NCI-H82 treated with DMSO at 0.1 percent for 48 hours (cell line): ENCODE results near the gene NCAPG2.
"Not testable (repeated sequence)": the region's sequence is repeated elsewhere in the genome, so short reads cannot be mapped to it uniquely, and the experiment has no call there.

Source experiments
- DNase-seq: peaks from one replicate; lab custom pipeline; 2025; ENCODE audit not compliant: unreplicated experiment; lab: John Stamatoyannopoulos, UW

Gene NCAPG2

DNA sequence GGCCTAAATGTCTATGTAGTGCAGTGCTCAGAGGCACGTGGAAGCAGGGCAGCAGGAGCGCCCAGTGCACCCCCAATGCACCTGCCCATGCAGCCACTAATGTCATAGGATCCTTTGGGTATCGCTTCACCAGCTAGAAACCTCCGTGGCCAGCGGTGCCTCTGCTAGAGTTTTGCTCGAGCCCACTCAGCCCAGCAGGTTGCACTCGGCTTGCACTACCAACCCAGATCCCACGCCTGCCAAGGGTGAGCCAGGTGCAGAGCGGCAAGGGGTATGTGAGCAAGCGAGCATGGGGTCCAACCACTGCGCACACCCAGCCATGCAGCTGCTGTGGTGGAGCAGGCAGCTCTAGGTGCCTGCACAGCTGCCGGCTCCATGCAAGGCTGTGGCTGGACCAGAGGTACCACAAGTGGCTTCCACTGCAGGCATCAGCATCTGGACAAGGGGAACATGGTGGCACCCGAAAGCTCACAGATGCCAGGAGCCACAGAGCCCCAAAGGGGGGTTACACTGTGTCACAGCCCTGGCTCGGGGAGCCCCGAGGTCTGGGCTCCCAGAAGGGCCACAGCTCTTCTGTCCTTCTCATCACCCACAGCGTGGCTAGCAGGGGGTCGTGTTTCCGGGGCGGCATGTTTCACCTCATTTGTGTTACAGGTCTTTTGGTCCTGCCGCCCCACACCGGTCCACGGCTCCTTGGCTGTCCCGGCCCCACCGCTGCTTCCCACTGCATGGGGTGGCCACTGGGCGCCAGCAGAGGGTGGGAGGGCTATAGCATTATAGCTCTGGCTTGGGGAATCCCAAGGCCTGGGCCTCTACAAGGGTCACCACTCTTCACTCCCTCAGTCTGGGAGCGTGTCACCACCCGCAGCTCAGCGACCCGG is 2.3 kb upstream of the NCAPG2 start:
- DNase-seq: no peak

DNA sequence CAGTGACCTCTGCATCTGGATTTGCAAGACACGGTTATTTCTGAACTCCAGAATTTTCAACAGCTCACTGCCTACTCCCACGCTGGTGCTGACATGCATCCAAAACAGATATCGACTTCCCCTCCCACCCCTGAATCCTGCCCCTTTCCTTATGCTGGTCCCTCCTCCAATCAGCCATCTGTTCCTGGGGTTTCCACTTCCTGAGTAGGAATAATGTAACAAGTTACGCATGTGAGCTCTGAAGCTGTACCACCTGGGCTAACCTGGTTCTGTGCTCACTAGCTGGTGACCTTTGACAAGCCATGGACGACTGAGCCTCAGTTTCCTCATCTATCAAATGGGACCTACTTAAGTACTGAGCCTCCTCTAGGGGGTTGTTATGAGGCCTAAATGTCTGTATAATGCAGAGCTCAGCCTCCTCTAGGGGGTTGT is 1.7 kb upstream of the NCAPG2 start:
- no peak for DNase-seq

DNA sequence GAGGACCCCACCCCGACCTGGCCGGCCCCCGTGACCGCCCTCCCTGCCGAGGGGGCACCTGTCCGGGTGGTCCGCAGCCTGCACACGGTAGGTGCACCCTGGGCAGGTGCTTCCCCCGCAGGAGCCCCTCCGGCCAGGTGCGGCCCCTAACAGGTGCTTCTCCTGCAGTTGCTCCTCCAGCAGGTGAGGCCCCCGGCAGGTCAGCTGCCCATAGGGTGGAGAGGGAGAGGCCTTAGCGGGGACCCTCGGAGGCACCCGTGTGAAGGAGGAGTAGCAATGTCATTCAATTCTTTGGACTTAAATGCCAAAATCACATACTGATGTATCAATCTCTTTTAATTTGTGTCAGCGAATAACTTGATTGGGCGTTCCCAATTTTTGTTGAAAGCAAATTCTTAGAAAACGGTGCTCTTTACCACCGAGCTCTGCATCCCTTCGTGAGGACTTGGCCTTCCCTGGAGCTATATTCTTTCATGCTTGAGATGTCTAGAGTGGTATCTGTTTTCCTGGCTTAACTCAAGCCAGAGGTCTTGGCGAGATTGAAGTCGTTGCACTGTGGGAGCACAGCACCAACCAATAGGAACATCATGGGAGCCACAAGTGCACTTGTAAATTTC is 738 bp upstream of the NCAPG2 start:
- no peak for DNase-seq

DNA sequence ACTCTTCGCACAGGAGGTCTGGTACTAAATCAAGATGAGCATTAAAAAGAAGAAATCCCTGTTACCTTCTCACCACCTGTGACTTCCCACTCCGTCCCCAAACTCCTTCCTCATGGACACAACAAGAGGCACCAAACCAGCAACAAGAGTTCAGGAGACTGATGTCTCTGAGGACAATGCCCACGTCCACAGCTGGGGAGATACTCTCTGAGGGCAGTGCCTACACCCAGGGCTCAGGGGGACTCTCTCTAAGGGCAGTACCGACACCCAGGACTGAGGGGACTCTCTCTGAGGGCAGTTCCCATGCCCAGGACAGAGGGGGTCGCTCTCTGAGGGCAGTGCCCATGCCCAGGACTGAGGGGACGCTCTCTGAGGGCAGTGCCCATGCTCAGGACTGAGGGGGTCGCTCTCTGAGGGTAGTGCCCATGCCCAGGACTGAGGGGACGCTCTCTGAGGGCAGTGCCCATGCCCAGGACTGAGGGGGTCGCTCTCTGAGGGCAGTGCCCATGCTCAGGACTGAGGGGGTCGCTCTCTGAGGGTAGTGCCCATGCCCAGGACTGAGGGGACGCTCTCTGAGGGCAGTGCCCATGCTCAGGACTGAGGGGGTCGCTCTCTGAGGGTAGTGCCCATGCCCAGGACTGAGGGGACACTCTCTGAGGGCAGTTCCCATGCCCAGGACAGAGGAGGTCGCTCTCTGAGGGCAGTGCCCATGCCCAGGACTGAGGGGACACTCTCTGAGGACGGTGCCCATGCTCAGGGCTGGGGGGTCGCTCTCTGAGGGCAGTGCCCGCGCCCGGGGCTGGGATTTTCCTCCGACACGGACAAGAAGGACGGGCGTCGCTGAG is 703 bp downstream of the NCAPG2 start:
- not testable (repeated sequence) for DNase-seq

DNA sequence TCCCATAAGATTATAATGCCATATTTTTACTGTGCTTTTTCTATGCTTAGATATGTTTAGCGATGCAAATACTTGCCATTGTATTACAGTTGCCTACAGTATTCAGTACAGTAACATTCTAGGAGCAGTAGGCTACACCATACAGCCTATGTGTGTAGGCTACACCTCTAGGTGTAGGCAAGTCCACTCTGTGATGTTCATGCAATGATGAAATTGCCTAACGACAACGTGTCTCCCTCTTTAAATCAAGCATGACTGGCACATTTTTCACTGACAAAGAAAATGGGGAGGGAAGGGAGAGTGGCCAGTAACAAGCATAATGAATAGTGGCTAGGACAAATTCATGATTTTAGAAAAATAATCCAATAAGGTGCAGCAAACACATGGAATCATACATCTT is 1.7 kb downstream of the NCAPG2 start:
- no peak for DNase-seq

DNA sequence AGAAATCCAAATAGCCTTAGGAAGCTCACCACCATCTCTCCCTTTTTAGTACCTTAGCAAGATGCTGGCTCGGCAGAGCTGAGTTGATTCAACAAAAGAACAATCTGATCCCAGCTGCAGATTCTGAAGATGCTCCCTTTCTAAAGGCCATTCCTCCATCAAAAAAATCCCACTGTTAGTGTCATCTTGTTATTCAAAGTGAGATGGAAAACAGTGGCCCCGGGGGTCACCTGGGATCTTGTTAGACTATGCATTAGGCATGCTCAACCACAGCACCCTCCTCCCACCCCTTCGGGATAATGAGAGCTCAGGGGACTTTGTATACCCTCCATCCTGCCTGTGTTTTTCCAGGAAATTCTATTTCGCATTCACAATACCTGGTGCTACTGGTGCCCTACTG is 2.4 kb downstream of the NCAPG2 start:
- DNase-seq: no peak

DNA sequence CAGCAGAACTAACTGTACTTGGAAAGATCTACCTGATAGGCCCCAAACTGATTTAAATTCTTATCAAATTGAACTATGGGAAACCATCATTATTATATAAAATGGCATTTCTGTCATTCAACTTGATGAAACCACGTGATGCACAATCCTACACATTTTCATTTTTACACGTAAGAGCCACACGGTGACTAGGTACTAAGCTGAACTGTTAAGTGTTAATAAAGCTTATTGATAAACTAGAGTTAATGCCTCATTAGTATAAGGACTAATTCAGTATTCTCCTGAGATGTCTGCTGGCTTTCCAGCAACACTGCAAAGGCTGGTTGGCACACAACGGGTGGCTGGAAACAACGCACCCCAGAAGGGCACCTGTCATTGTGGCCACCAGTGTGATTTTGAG is 4.6 kb downstream of the NCAPG2 start:
- DNase-seq: no peak

DNA sequence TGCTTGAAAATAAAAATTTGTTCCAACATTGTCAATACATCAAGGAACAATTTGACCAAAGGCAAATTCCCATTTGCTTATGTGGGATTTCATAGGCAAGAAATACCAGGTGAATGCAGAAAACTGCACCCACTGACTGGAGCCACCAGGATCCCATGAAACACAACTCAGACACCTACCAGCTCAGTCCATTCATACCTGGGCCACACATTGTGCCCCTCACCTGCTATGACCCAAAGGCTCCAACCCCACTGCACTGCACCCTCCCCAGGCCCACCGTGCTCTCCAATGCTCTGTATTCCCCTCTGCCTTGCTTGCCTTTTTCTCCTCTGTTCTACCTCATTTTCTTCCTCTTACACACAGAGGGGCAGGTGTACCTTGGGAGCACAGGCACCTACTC is 5.3 kb downstream of the NCAPG2 start:
- no peak for DNase-seq

DNA sequence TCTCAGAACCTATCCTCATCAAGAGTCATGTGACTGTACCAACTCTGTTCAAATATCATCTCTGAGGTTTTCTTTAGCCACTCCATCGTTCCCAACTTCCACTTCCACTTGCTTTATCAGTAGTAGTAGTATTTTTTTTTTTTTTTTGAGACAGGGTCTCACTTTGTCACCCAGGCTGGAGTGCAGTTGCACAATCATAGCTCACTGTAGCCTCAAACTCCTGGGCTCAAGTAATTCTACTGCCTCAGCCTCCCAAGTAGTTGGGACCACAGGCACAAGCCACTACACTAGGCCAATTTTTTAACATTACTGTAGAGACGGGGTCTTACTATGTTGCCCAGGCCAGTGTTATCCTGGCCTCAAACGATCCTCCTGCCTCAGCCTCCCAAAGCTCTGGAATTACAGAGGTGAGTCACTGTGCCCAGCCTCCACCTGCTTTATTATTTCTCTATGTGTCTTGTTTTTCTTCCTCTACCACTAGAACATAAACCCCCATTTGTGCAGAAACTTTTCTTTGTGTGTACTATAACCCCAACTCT is 5.9 kb downstream of the NCAPG2 start:
- no peak for DNase-seq

DNA sequence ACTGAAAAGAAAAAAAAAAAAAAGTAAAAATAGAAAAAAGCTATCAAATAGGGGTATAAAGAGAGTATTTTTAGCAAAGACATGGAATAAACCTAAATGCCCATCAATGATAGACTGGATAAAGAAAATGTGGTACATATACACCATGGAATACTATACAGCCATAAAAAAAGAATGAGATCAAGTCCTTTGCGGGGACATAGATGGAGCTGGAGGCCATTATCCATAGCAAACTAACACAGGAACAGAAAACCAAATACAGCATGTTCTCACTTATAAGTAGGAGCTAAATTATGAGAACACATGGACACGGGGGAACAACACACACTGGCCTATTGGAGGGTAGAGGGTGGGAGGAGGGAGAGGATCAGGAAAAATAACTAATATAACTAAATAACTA is 7.0 kb downstream of the NCAPG2 start:
- DNase-seq: not testable (repeated sequence)

DNA sequence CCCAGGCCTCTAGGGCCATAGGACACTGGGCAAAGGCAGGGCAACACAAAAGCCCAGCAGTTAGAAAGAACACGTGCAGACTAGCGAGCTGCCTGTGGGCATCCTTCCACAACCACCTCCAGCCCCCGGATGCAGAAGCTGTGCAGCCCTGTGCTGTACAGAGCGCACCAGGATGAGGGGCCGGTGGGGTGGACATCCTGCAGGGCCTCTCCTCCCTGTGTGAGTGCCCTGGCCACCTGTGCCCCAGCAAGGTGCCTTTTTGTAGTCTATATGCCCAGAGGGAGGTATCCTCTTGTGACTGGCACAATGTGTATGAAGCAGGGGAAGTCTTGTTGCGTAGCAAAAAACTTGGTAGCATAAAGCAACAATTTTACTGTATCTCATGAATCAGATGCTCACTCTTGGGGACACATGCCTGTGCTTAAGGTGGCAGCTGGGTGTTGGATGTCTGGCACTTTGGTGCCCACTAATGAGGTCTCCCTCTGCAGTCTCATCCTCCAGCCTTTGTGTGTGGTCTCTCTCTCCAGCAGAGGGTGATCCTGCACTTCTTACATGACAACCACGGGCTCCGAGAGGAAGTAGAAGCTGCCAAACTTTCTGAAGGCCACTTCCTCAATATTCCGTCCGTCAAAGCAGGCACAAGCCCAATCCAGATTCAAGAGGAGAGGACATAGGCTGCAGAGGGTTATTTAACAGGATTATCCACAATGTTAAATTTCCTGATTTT is 8.7 kb downstream of the NCAPG2 start:
- no peak for DNase-seq

DNA sequence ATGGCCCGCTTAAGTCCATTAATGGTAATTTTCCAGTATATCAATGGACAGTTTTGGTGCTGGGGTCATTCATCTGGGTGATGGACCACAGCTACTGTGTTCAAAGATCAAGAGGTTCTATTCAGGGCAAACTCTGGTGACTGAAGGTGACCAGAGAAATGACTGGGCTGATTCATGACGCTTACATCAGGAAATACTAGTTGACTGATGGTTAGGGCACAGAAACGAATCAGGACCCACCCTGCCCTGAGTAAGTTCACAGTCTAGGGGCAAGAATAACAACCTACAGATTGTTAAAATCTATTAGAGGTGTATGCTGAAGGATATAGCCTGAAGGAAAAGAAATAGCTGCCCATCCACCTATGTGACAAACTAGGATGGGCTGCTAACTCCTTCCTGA is 9.5 kb downstream of the NCAPG2 start:
- DNase-seq: no peak

DNA sequence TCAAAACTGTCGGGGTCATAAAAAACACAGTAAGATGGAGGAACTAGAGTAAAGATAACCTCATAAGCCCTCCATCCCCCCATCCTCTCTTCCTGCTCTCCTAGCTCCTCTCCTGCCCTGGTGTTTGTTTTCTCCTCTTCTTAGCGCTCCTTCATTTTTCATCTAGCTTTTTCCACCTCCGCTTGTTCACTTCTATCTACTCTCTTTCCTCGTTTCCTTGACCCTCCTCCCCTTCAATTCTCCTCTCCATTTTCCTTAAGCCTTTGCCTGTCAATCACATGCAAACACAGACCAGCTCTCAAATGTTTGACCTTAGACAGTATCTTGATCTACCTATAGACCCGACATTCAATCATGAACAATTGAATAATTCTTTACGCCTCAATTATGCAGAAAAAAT is 10.0 kb downstream of the NCAPG2 start:
- no peak for DNase-seq

DNA sequence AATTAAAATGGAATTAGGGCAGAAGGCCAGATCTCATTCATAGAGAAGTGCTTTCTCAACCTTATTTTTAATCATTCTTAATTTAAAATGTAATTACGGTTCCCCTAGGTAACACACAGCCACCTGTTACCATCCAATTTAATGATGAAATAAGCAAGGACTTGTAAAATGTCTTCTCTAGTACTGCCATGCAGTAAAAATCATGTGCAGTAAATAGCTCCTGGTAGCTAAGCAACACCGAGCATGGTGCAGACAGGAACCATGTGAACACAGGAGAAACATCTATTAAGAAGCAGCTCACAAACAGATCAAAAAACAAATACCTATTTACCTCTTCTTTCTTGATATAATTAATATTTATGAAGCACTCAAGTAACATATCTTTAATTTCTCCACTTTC is 15.1 kb downstream of the NCAPG2 start:
- DNase-seq: no peak

DNA sequence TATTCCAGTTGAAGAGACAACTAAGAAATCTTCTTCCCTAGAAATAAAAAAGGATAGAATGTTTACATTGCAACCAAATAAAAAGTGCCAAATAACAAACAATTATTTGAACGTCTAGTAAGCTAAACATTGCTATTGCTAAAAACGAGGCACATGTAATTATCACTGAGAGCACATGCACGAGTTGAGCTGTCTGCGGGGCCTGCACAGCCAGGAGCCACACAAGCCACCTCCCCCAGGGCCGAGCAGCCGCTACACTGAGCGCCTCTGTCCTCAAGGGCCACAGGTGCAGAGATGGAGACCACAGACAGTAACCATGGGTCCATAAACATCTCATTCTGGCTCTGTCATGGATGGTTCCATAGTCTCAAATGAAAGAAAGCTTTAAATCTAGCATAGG is 17.2 kb downstream of the NCAPG2 start:
- no peak for DNase-seq

DNA sequence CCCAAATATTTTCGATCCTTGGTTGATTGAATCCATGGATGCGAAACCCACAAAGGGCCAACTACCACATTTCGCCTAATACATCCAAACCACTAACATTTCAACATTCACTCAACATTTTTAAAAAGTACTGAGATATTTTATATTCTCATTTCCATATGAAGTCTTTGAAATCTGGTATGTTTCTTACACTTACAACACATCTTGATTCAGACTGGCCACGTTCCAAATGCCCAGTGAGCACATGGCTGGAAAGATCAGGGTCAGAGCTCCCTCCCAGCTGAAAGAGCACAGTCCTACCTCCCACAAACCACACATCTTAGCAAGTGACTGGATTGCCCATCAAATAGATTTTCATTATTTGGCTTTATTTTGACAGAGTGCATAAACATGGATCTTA is 18.9 kb downstream of the NCAPG2 start:
- DNase-seq: no peak

DNA sequence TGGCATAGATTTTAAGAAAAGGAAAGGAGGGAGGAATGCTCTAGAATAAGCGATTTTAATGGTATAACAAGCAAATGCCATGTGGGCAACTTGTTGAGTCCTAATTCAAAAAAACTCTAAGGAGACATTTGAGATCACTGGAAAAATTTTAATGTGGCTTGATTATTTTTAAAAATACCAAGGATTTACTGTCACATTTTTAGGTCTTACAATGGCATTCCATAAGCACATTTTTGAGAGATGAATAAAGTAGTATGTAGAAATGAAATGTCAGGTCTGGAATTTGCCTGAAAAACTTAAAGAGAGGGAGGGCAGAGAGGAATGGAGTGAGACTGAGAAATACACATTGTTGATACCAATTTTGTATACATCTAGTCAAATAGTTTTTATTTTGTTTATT is 20.3 kb downstream of the NCAPG2 start:
- DNase-seq: no peak

DNA sequence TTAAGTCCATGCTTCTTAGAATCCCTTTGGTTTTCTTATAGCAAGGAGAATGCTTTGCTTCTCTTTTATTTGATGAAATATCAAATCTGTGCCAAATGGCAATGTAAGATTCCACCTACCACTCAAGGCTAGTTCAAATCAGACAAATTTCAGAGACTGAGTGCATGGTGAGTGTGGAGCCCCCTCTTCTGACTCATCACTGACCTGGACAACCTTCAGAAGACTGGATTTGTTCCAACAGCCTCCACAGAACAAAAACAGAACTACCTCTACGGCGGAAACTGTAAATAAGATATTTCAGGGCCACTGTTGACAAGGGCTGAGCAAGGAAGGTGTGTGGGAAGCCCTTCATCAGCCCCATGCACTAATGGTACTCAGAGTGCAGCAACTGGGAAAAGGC is 21.1 kb downstream of the NCAPG2 start:
- DNase-seq: no peak

DNA sequence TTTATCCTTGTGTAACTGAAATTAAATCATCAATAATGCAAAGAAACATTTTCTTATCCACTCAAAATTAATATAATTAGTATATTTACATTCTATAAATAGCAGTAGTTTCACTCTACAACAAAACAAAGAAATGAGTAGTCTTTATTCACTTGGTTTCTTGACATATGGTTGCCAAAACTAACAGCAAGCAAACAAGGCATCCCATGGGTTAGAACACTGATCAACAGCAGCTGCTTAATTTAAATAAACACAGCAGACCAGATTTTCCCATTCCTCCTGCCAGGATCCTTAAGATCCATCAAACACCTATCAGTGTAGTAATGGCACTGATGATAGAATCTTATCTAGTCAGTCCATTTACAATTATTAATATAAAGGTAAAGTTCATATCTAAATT is 22.1 kb downstream of the NCAPG2 start:
- no peak for DNase-seq

DNA sequence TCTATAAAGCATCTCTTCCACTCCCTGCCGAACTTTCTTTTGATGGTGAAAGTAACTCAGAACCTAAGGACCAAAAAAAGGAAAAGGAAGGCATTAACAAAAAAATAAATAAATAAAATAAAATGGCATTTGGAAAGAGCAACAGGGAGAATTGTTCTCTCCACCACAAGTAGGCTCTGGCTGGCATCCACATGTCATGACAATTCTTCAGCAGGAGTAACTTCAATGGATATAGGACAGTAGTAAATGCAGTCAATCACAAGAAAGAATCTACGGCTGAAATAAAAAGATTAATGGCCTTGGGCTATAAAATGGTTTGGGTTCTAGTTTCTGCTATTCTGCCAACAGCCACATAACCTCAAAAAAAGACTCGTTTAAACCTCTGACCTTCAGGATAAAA is 23.9 kb downstream of the NCAPG2 start:
- DNase-seq: no peak

DNA sequence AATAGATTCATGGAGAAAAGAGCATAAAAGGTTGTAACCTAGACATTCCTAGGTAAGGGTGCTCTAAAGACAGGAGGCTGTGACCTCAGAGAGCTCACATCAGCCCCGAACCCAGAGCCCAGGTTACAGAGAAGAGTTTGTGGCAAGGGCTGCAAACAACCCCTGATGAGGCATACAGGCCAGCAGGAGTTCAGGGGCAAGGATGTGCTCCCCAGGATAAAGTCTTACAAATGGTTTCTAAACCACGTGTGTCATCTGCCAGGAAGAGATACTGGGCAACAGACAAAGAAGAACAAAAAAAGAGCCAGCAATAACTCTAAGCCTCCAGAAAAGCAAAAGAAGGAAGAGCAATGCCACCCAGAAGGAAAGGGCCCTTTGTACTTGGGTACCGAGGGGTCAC is 27.7 kb downstream of the NCAPG2 start:
- DNase-seq: no peak
